GM12878 (cell line): Measurements from ENCODE around the gene FGFR1OP2. TPM values are rescaled to one million over a fixed set of nuclear protein-coding genes. Genes with fewer than 3 reads are reported as not detected.

Experiments
- ATAC-seq: fragments of 200-7000 bp; cut with Tn5 transposase; 3 replicates; pipeline ENCODE4 v1.9.1; 2020; ENCODE audit warnings: mild to moderate bottlenecking, moderate library complexity
- BruUV-seq: library from RNA; stranded (reverse); fragments of 400-500 nt; replicated peaks from 2 replicates; lab custom pipeline; 2021; lab: Mats Ljungman, UMichigan
- CTCF ChIA-PET: fragments of 300-600 bp; sonication (Branson Sonifier 250); formaldehyde crosslinking; extraction: SDS; loops from one replicate; lab custom pipeline; 2021; ENCODE audit warnings: inconsistent platforms; lab: Yijun Ruan, JAX
- POLR2A ChIA-PET: fragments of 350-600 bp; formaldehyde crosslinking; extraction: SDS; loops from one replicate; lab custom pipeline; 2021; ENCODE audit warnings: inconsistent platforms; lab: Charles Lee
- RAD21 ChIA-PET: fragments of 300-600 bp; sonication (Branson Sonifier 250); formaldehyde crosslinking; loops from one replicate; lab custom pipeline; 2023; ENCODE audit warnings: antibody characterized with exemption; ENCODE audit not compliant: unreplicated experiment; lab: Charles Lee
- SMC1A ChIA-PET: fragments of 300-600 bp; sonication (Branson Sonifier 250); formaldehyde crosslinking; loops from one replicate; lab custom pipeline; 2023; ENCODE audit not compliant: unreplicated experiment, uncharacterized antibody; lab: Charles Lee
- DNase-seq: peaks from one replicate; pipeline ENCODE4 v3.0.0-alpha.2; 2011; ENCODE audit warnings: low read depth, low spot score
- FAIRE-seq: peaks from 3 replicates; lab custom pipeline; 2011; peaks lifted over from hg19 to GRCh38; lab: Jason Lieb, UNC
- H2AFZ ChIP-seq: 2 replicates; pipeline ENCODE4 v1.6.0; 2011; ENCODE audit warnings: low read depth, low read length, control low read depth; ENCODE audit not compliant: control insufficient read depth
- H3K27ac ChIP-seq: 2 replicates; pipeline ENCODE4 v1.5.1; 2011; ENCODE audit warnings: control low read depth; ENCODE audit not compliant: control insufficient read depth, insufficient read depth
- H3K27me3 ChIP-seq, 2 experiments: replicated peaks in 1 of 2; 2 replicates each; pipeline versions ENCODE4 v1.6.0 to v1.6.1; 2011; ENCODE audit warnings: low read length in 1 of 2; ENCODE audit not compliant: control insufficient read depth in 2 of 2, insufficient read depth in 2 of 2
- H3K36me3 ChIP-seq, 2 experiments: 2 replicates each; pipeline ENCODE4 v1.5.1; 2011; ENCODE audit warnings: low read length in 1 of 2; ENCODE audit not compliant: control insufficient read depth in 2 of 2, insufficient read depth in 2 of 2
- H3K4me1 ChIP-seq: 2 replicates; pipeline ENCODE4 v1.6.1; 2011; ENCODE audit warnings: mild to moderate bottlenecking, low read length, moderate library complexity, mixed read lengths; ENCODE audit not compliant: control insufficient read depth, insufficient read depth
- H3K4me2 ChIP-seq: 2 replicates; pipeline ENCODE4 v1.6.0; 2011; ENCODE audit warnings: control low read depth; ENCODE audit not compliant: control insufficient read depth, insufficient read depth
- H3K4me3 ChIP-seq: fragments of 200-600 bp; sonication (generic); 2 replicates; pipeline ENCODE4 v1.5.1; 2016
- H3K79me2 ChIP-seq: 2 replicates; pipeline ENCODE4 v1.6.0; 2011; ENCODE audit warnings: low read length; ENCODE audit not compliant: control insufficient read depth, insufficient read depth
- H3K9ac ChIP-seq: 2 replicates; pipeline ENCODE4 v1.8.0; 2011; ENCODE audit warnings: low read length, control low read depth, mixed read lengths; ENCODE audit not compliant: control insufficient read depth, insufficient read depth
- H3K9me3 ChIP-seq: replicated peaks from 3 replicates; pipeline ENCODE4 v1.5.1; 2011; ENCODE audit warnings: mild to moderate bottlenecking, low read length; ENCODE audit not compliant: control insufficient read depth, insufficient read depth
- H4K20me1 ChIP-seq: 2 replicates; pipeline ENCODE4 v1.6.0; 2011; ENCODE audit not compliant: control insufficient read depth, insufficient read depth
- CTCF ChIP-seq, 3 experiments: IDR thresholded peaks in 2 of 3; conservative IDR thresholded peaks in 1 of 3; 2 replicates each; pipeline ENCODE4 v1.5.1; 2011; ENCODE audit warnings: low read depth in 3 of 3, low read length in 3 of 3, mild to moderate bottlenecking in 3 of 3, control low read depth in 2 of 3, moderate library complexity in 2 of 3, inconsistent platforms in 1 of 3, mixed read lengths in 1 of 3; ENCODE audit not compliant: control insufficient read depth in 2 of 3, insufficient read depth in 1 of 3; ENCODE audit errors: extremely low read depth in 1 of 3
- IKZF2 ChIP-seq, 2 experiments: fragments of 450-650 bp; IDR thresholded peaks; 2 replicates each; pipeline ENCODE4 v1.6.1; 2017; ENCODE audit warnings: mild to moderate bottlenecking in 2 of 2, moderate library complexity in 2 of 2
- JUNB ChIP-seq: IDR thresholded peaks from 2 replicates; pipeline ENCODE4 v1.6.1; 2016; ENCODE audit warnings: antibody characterized with exemption, mild to moderate bottlenecking
- MEF2B ChIP-seq: fragments of 450-650 bp; IDR thresholded peaks from 2 replicates; pipeline ENCODE4 v1.6.1; 2018; ENCODE audit warnings: mild to moderate bottlenecking, moderate library complexity; ENCODE audit not compliant: partially characterized antibody, poor library complexity, severe bottlenecking
- NR2C1 ChIP-seq: fragments of 450-650 bp; IDR thresholded peaks from 2 replicates; pipeline ENCODE4 v1.6.1; 2017; ENCODE audit warnings: antibody characterized with exemption, mild to moderate bottlenecking, moderate library complexity
- NR2F1 ChIP-seq: fragments of 450-650 bp; conservative IDR thresholded peaks from 2 replicates; pipeline ENCODE4 v1.6.1; 2017; ENCODE audit warnings: mild to moderate bottlenecking
- PML ChIP-seq: IDR thresholded peaks from 2 replicates; pipeline ENCODE4 v1.6.1; 2012; ENCODE audit warnings: low read length, inconsistent platforms
- RAD21 ChIP-seq: IDR thresholded peaks from 2 replicates; pipeline ENCODE4 v1.6.1; 2011; ENCODE audit warnings: mild to moderate bottlenecking, low read depth, low read length, moderate library complexity; ENCODE audit not compliant: insufficient read depth
- RELB ChIP-seq: fragments of 450-650 bp; IDR thresholded peaks from 2 replicates; pipeline ENCODE4 v1.6.1; 2017; ENCODE audit warnings: low read depth, mild to moderate bottlenecking, moderate library complexity
- RUNX3 ChIP-seq: IDR thresholded peaks from 2 replicates; pipeline ENCODE4 v1.6.1; 2012; ENCODE audit warnings: low read length, inconsistent platforms
- STAT3 ChIP-seq: IDR thresholded peaks from 2 replicates; pipeline ENCODE4 v1.6.1; 2011; ENCODE audit warnings: low read depth, low read length, improper control_type of control experiment
- ZNF687 ChIP-seq: fragments of 450-650 bp; IDR thresholded peaks from 2 replicates; pipeline ENCODE4 v1.6.1; 2017; ENCODE audit warnings: mild to moderate bottlenecking, moderate library complexity
- WGBS: methylation state at CpG from one replicate; pipeline ENCODE4 v1.1.6; 2016; ENCODE audit warnings: low lambda C conversion rate; ENCODE audit not compliant: insufficient replicate concordance, insufficient coverage; ENCODE audit errors: missing lambda C conversion rate; 5-methylcytosine and 5-hydroxymethylcytosine counted together
- in situ Hi-C: fragments of 300-500 bp; cut with MboI; formaldehyde crosslinking; loops from 9 replicates; pipeline ENCODE4 v1.14.3; 2018; ENCODE audit warnings: mixed read lengths
- intact Hi-C: fragments of 100-400 bp; cut with micrococcal nuclease; formaldehyde crosslinking; loops from one replicate; pipeline ENCODE4 v1.14.2; 2022; ENCODE audit not compliant: unreplicated experiment
- polyA plus RNA-seq, 11 experiments: library from polyadenylated mRNA; depleted of rRNA in 4 of 11; unstranded in 6 of 11; stranded (reverse) in 5 of 11; fragments of >200 nt; fragmentation: Nextera tagmentation in 4 of 11; fragmentation: Illumina TruSeq in 1 of 11; extraction: Ambion mirVana in 4 of 11; extraction: Trizol in 1 of 11; gene quantifications; 1 replicate in 1 of 11; 2 replicates in 10 of 11; pipeline versions ENCODE4 v1.2.1 to v1.2.3, GENCODE V29; 2011 to 2016; ENCODE audit warnings: inconsistent platforms in 2 of 11, missing spikeins in 2 of 11, low read depth in 1 of 11
- total RNA-seq, 4 experiments: library from RNA; depleted of rRNA in 3 of 4; stranded (reverse); fragments of >200 nt in 3 of 4; fragmentation: Illumina TruSeq in 1 of 4; extraction: Trizol in 1 of 4; gene quantifications; 2 replicates each; pipeline versions ENCODE4 v1.2.1 to v1.2.3, GENCODE V29; 2013 to 2021

The FGFR1OP2 gene
- total and polyA plus RNA-seq, 10 of the 15 experiments (the other 5 are each of a cell fraction or from before 2014, with no cell fraction given): 28.5 to 59.1 (median 38.3) TPM

- H3K36me3 ChIP-seq: no peaks in the 10 kb centered on the region
- H3K79me2 ChIP-seq: peaks cover 81% of the 10 kb centered on the region
- intact Hi-C loops (loop anchor here (5.0 kb wide), 1 partner anchor 278 kb away; no protein-coding TSS in a partner anchor), in situ Hi-C loops (no loop called here)
- peaks cover 6% of the 10 kb centered on the region for H3K4me1 ChIP-seq
- no peak overlapping the region for H2AFZ ChIP-seq
- no peak overlapping the region for H3K9ac ChIP-seq
- RAD21 ChIA-PET: interaction anchor here (1.1 to 10.8 kb wide), 12 partner anchors 8 to 294 kb away, joined by 3 to 216 read pairs (median 7); partner anchors contain the start of gene ITPR2
- peak; percentile 6; the same call in 1 of the 3 replicates for ATAC-seq
- H3K4me3 ChIP-seq: peak overlapping the region; percentile 50
- H4K20me1 ChIP-seq: no peaks in the 10 kb centered on the region
- no peaks in the 10 kb centered on the region for H3K27me3 ChIP-seq
- FAIRE-seq: no peak
- H3K27ac ChIP-seq: no peak overlapping the region
- 0 out of 4 replicates have a peak, but pooled peaks of 1 of the 2 experiments have one; percentile 10 for TF ChIP-seq IKZF2 (IDR thresholded peaks at IDR 0.05)
- peak; percentile 56 for TF ChIP-seq RAD21
- 0 out of 2 replicates have a peak, but pooled peaks have one; percentile 21 for TF ChIP-seq ZNF687
- 0 out of 2 replicates have a peak, but pooled peaks have one; percentile 39 for TF ChIP-seq STAT3
- no peak for TF ChIP-seq PML
- peak; percentile 73 for TF ChIP-seq NR2F1
- peak; percentile 16 to 54 (median 33); a peak in 5 of 6 replicates for TF ChIP-seq CTCF (IDR thresholded peaks at IDR 0.05 in 2 of 3, conservative IDR thresholded peaks at IDR 0.05 in 1 of 3; ENCODE audit: control insufficient read depth in 2 of 3, extremely low read depth in 1 of 3, insufficient read depth in 1 of 3, low read depth in 3 of 3, low read length in 3 of 3)
- no peak for TF ChIP-seq RELB
- no peak for TF ChIP-seq MEF2B
- TF ChIP-seq RUNX3: 0 out of 2 replicates have a peak, but pooled peaks have one; percentile 14
- no peak for TF ChIP-seq JUNB
- TF ChIP-seq NR2C1: peak; percentile 46; the same call in 1 of the 2 replicates
- POLR2A ChIA-PET: interaction anchor here (0.6 to 2.7 kb wide), 6 partner anchors 13 to 212 kb away, joined by 3 to 9 read pairs (median 4); partner anchors contain the start of gene MED21
- 0% methylated on average over 1 of the region's 1 CpG for WGBS
- H3K9me3 ChIP-seq: no peaks in the 10 kb centered on the region
- BruUV-seq: no TSS peak
- CTCF ChIA-PET: interaction anchor here (0.6 to 15.9 kb wide), 25 partner anchors 7 to 375 kb away, joined by 3 to 294 read pairs (median 4); partner anchors contain the start of genes ITPR2 and MED21
- DNase-seq: no peak
- SMC1A ChIA-PET: interaction anchor here (0.7 to 6.2 kb wide), 21 partner anchors 7 to 377 kb away, joined by 3 to 56 read pairs (median 6); partner anchors contain the start of gene MED21
- peak overlapping the region; percentile 63 for H3K4me2 ChIP-seq
Observed at GRCh38 chr12:27009881-27010301, 71.6 kb downstream of the FGFR1OP2 start.
